A673 (cell line): ENCODE measurements around the gene GFPT1.

ENCODE experiments used
- CTCF ChIP-seq: fragments of 300-800, 200-600 bp; sonication (generic); conservative IDR thresholded peaks from 2 replicates; pipeline ENCODE4 v1.5.1; 2017; ENCODE audit warnings: low read depth, mild to moderate bottlenecking, antibody characterized with exemption, low read length, moderate library complexity, mixed read lengths
- EZH2 ChIP-seq: fragments of 200-600 bp; sonication (generic); IDR thresholded peaks from 2 replicates; pipeline ENCODE4 v1.6.1; 2017; ENCODE audit warnings: borderline replicate concordance, low read depth, mild to moderate bottlenecking, mixed read lengths, antibody characterized with exemption, low read length; ENCODE audit not compliant: poor library complexity, severe bottlenecking

- TF ChIP-seq CTCF (no peak), EZH2 (no peak)
These were observed 29.1 kb upstream of the GFPT1 start for GRCh38 chr2:69416147-69416546.
